HepG2 (cell line): ENCODE results near the gene RPUSD4. TPM values are rescaled to one million over a fixed set of nuclear protein-coding genes. Genes with fewer than 3 reads are reported as not detected.

Experiments used
- ATAC-seq: fragments of 200-7000 bp; cut with Tn5 transposase; 3 replicates; pipeline ENCODE4 v1.9.1; 2020; ENCODE audit warnings: mild to moderate bottlenecking, moderate library complexity
- BruUV-seq: library from RNA; stranded (reverse); fragments of 400-500 nt; replicated peaks from 2 replicates; lab custom pipeline; 2021; lab: Mats Ljungman, UMichigan
- CTCF ChIA-PET: fragments of 300-600 bp; formaldehyde crosslinking; extraction: SDS; loops from one replicate; lab custom pipeline; 2021; ENCODE audit warnings: low total read pairs, inconsistent platforms, low intra/inter-chr PET ratio; lab: Yijun Ruan, JAX
- POLR2A ChIA-PET: fragments of 350-600 bp; sonication (Branson Sonifier 250); formaldehyde crosslinking; loops from one replicate; lab custom pipeline; 2020; ENCODE audit warnings: antibody characterized with exemption, inconsistent platforms; lab: Yijun Ruan, JAX
- DNase-seq: peaks from one replicate; pipeline ENCODE4 v3.0.0-alpha.2; 2015; ENCODE audit warnings: low spot score
- FAIRE-seq: peaks from 3 replicates; lab custom pipeline; 2011; peaks lifted over from hg19 to GRCh38; lab: Jason Lieb, UNC
- H2AFZ ChIP-seq: one replicate; pipeline ENCODE4 v1.6.1; 2011; ENCODE audit warnings: low read length, inconsistent platforms
- H3K27ac ChIP-seq: fragments of 300-600 bp; 3 replicates; pipeline ENCODE4 v1.8.0; 2011; ENCODE audit warnings: mixed run types, mild to moderate bottlenecking, mixed read lengths, low read length, inconsistent platforms; ENCODE audit not compliant: insufficient read depth; ENCODE audit errors: extremely low read length
- H3K27me3 ChIP-seq, 2 experiments: fragments of 200-600 bp in 1 of 2; 2 replicates in 1 of 2; 3 replicates in 1 of 2; pipeline versions ENCODE4 v1.6.0 to v1.8.0; 2011; ENCODE audit warnings: low read length in 2 of 2, mild to moderate bottlenecking in 2 of 2, moderate library complexity in 2 of 2, inconsistent platforms in 1 of 2; ENCODE audit not compliant: insufficient read depth in 2 of 2, control insufficient read depth in 1 of 2
- H3K36me3 ChIP-seq, 2 experiments: fragments of 200-600 bp in 1 of 2; replicated peaks in 1 of 2; 2 replicates in 1 of 2; 3 replicates in 1 of 2; pipeline versions ENCODE4 v1.5.1 to v1.8.0; 2011; ENCODE audit warnings: low read length in 2 of 2, inconsistent platforms in 1 of 2; ENCODE audit not compliant: insufficient read depth in 2 of 2, control insufficient read depth in 1 of 2
- H3K4me1 ChIP-seq: 2 replicates; pipeline ENCODE4 v1.5.1; 2012; ENCODE audit warnings: low read length, inconsistent platforms; ENCODE audit not compliant: insufficient read depth
- H3K4me2 ChIP-seq: 2 replicates; pipeline ENCODE4 v1.6.0; 2011; ENCODE audit warnings: low read depth, low read length, inconsistent platforms
- H3K4me3 ChIP-seq, 3 experiments: fragments of 200-600 bp in 1 of 3; sonication (generic), shearing (Covaris generic) in 1 of 3; replicated peaks in 1 of 3; 2 replicates each; pipeline ENCODE4 v1.5.1; 2011 to 2016; ENCODE audit warnings: low read length in 3 of 3, inconsistent platforms in 2 of 3, low read depth in 2 of 3, mild to moderate bottlenecking in 2 of 3, control low read depth in 1 of 3, mixed read lengths in 1 of 3; ENCODE audit not compliant: insufficient read depth in 1 of 3
- H3K79me2 ChIP-seq: one replicate; pipeline ENCODE4 v1.6.1; 2011; ENCODE audit warnings: low read length, inconsistent platforms; ENCODE audit not compliant: insufficient read depth
- H3K9ac ChIP-seq: 2 replicates; pipeline ENCODE4 v1.6.0; 2011; ENCODE audit warnings: mild to moderate bottlenecking, low read depth, low read length, inconsistent platforms; ENCODE audit not compliant: insufficient read depth
- H3K9me3 ChIP-seq: 2 replicates; pipeline ENCODE4 v1.5.1; 2012; ENCODE audit warnings: mild to moderate bottlenecking, low read length
- H4K20me1 ChIP-seq: 2 replicates; pipeline ENCODE4 v1.6.0; 2011; ENCODE audit warnings: inconsistent platforms, mild to moderate bottlenecking, low read length, moderate library complexity; ENCODE audit not compliant: insufficient read depth
- ASH2L ChIP-seq: fragments of 300-600, 200-600 bp; sonication (generic); IDR thresholded peaks from 2 replicates; pipeline ENCODE4 v1.7.0; 2017; ENCODE audit warnings: low read depth, mild to moderate bottlenecking, moderate library complexity, mixed read lengths, low read length; ENCODE audit not compliant: insufficient read length
- FIP1L1 ChIP-seq: fragments of 200-400 bp; formaldehyde crosslinking; IDR thresholded peaks from 2 replicates; pipeline ENCODE4 v1.6.1; 2018; ENCODE audit warnings: low read depth, mild to moderate bottlenecking, low read length, moderate library complexity, borderline replicate concordance; ENCODE audit not compliant: insufficient read depth
- FOXP1 ChIP-seq, 2 experiments: fragments of 450-650 bp in 1 of 2; IDR thresholded peaks; 2 replicates each; pipeline ENCODE4 v1.6.1; 2017 to 2018; ENCODE audit warnings: antibody characterized with exemption in 1 of 2
- PHF20 ChIP-seq: sonication (generic); formaldehyde crosslinking; IDR thresholded peaks from 2 replicates; pipeline ENCODE4 v1.5.0; 2020; ENCODE audit warnings: mild to moderate bottlenecking, missing genetic modification reagents
- RXRB ChIP-seq: IDR thresholded peaks from 2 replicates; pipeline ENCODE4 v1.6.1; 2016; ENCODE audit warnings: borderline replicate concordance, missing genetic modification reagents, missing compliant biosample characterization
- TARDBP ChIP-seq: sonication (generic); formaldehyde crosslinking; IDR thresholded peaks from 2 replicates; pipeline ENCODE4 v1.8.0; 2022; ENCODE audit warnings: mild to moderate bottlenecking, missing genetic modification reagents
- XBP1 ChIP-seq: sonication (generic); formaldehyde crosslinking; IDR thresholded peaks from 2 replicates; pipeline ENCODE4 v1.5.0; 2020; ENCODE audit warnings: missing genetic modification reagents
- ZFP36L1 ChIP-seq: sonication (generic); formaldehyde crosslinking; IDR thresholded peaks from 2 replicates; pipeline ENCODE4 v1.8.0; 2022; ENCODE audit warnings: mild to moderate bottlenecking, missing genetic modification reagents, moderate library complexity
- ZKSCAN5 ChIP-seq: sonication (generic); formaldehyde crosslinking; IDR thresholded peaks from 2 replicates; pipeline ENCODE4 v1.5.1; 2020; ENCODE audit warnings: mild to moderate bottlenecking, missing genetic modification reagents
- ZNF17 ChIP-seq: sonication (generic); formaldehyde crosslinking; IDR thresholded peaks from 2 replicates; pipeline ENCODE4 v1.5.0; 2020; ENCODE audit warnings: mild to moderate bottlenecking, missing genetic modification reagents
- ZNF441 ChIP-seq: sonication (generic); formaldehyde crosslinking; IDR thresholded peaks from 2 replicates; pipeline ENCODE4 v1.7.0; 2021; ENCODE audit warnings: missing genetic modification reagents, borderline replicate concordance
- ZNF562 ChIP-seq: sonication (generic); formaldehyde crosslinking; IDR thresholded peaks from 2 replicates; pipeline ENCODE4 v1.8.0; 2022; ENCODE audit warnings: missing genetic modification reagents, borderline replicate concordance
- ZNF598 ChIP-seq: sonication (generic); formaldehyde crosslinking; IDR thresholded peaks from 2 replicates; pipeline ENCODE4 v1.5.1; 2020; ENCODE audit warnings: mild to moderate bottlenecking, missing genetic modification reagents, borderline replicate concordance
- ZNF629 ChIP-seq: sonication (generic); formaldehyde crosslinking; conservative IDR thresholded peaks from 2 replicates; pipeline ENCODE4 v1.5.0; 2020; ENCODE audit warnings: missing genetic modification reagents
- WGBS: methylation state at CpG from one replicate; pipeline ENCODE4 v1.1.6; 2017; ENCODE audit warnings: low lambda C conversion rate; 5-methylcytosine and 5-hydroxymethylcytosine counted together
- in situ Hi-C: cut with HindIII; loops from 2 replicates; pipeline ENCODE4 v1.10.0; 2017; ENCODE audit warnings: low pct_unique_long_range_greater_than_20kb; ENCODE audit not compliant: extremely low pct_ligation_motif_present
- intact Hi-C: fragments of 100-400 bp; cut with micrococcal nuclease; formaldehyde crosslinking; loops from one replicate; pipeline ENCODE4 v1.10.0; 2022; ENCODE audit not compliant: unreplicated experiment
- polyA plus RNA-seq, 8 experiments: library from polyadenylated mRNA; depleted of rRNA in 3 of 8; stranded (reverse) in 7 of 8; unstranded in 1 of 8; fragments of >200 nt; fragmentation: Illumina TruSeq in 4 of 8; extraction: Trizol in 4 of 8; gene quantifications; 2 replicates each; pipeline versions ENCODE4 v1.2.1 to v1.2.3, GENCODE V29; 2011 to 2016; ENCODE audit warnings: low read depth in 4 of 8, missing spikeins in 1 of 8, mixed read lengths in 1 of 8; ENCODE audit not compliant: insufficient read depth in 1 of 8
- total RNA-seq, 5 experiments: library from RNA; depleted of rRNA; stranded (reverse); fragments of >200 nt; fragmentation: Illumina TruSeq; extraction: Trizol; gene quantifications; 2 replicates each; pipeline ENCODE4 v1.2.3, GENCODE V29; 2016; ENCODE audit warnings: low read depth in 1 of 5
- TF ChIP-seq, protein P1 (sequence below): sonication (generic); formaldehyde crosslinking; IDR thresholded peaks from 2 replicates; pipeline ENCODE4 v1.9.0; 2021; ENCODE audit warnings: missing genetic modification reagents, borderline replicate concordance
- TF ChIP-seq, protein P2 (sequence below): sonication (generic); formaldehyde crosslinking; conservative IDR thresholded peaks from 2 replicates; pipeline ENCODE4 v1.8.0; 2022; ENCODE audit warnings: missing genetic modification reagents
- TF ChIP-seq, protein P3 (sequence below): sonication (generic); formaldehyde crosslinking; IDR thresholded peaks from 2 replicates; pipeline ENCODE4 v1.8.1; 2022; ENCODE audit warnings: low read depth, mild to moderate bottlenecking, missing genetic modification reagents

The RPUSD4 gene
- total and polyA plus RNA-seq, 2 of the 13 experiments (the other 11 are each of a cell fraction or from before 2014, with no cell fraction given), result 45.0 to 52.9 TPM

DNA sequence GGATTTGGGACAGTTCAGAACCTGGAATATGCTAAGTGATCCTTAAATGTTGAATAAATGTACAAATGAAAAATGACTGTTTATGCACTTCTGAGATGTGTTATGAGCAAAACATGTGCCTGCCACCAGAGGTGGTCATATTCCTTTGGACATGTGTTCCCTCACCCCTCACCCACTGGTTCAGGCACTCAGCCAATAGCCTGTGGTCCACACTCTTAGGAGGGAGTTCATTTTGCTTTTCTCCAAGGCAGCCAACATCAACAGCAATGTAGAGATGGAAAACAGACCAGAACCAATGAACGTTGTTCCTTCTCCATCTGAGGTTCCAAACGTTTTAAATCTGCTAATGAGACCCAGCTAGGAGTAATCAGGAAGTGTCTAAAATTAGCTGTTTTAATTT lies 44.0 kb downstream of the RPUSD4 start:
- no peaks in the 10 kb centered on the region for H3K79me2 ChIP-seq
- 51% methylated on average over 2 of the region's 2 CpGs for WGBS
- no peaks in the 10 kb centered on the region for H4K20me1 ChIP-seq
- no peak overlapping the region for H3K27ac ChIP-seq
- H3K9ac ChIP-seq, result no peak overlapping the region
- no peak overlapping the region for H3K4me2 ChIP-seq
- ChIA-PET CTCF (no interaction called here), POLR2A (no interaction called here)
- no TSS peak for BruUV-seq
- FAIRE-seq, result no peak
- H3K27me3 ChIP-seq, result peaks cover 0 to 1% of the 10 kb centered on the region in 2 experiments; a peak in 1 of 5 replicates
- no peak overlapping the region for H3K4me3 ChIP-seq
- in situ Hi-C loops (no loop called here), intact Hi-C loops (no loop called here)
- no peak overlapping the region for H2AFZ ChIP-seq
- H3K36me3 ChIP-seq, result no peaks in the 10 kb centered on the region
- no peak for DNase-seq
- ATAC-seq, result no peak
- H3K4me1 ChIP-seq, result peaks cover 61% of the 10 kb centered on the region
- H3K9me3 ChIP-seq, result no peaks in the 10 kb centered on the region
- TF ChIP-seq ZFP36L1 (CRISPR knock-in tag) (no peak), ZKSCAN5 (no peak), FOXP1 (IDR thresholded peaks at IDR 0.05) (no peak), FOXP1 (CRISPR knock-in tag; IDR thresholded peaks at IDR 0.05) (no peak), ZNF598 (CRISPR knock-in tag) (no peak), TARDBP (CRISPR knock-in tag) (no peak), ASH2L (no peak), XBP1 (CRISPR knock-in tag) (no peak), PHF20 (CRISPR knock-in tag) (no peak), ZNF562 (CRISPR knock-in tag) (no peak), ZNF17 (no peak), ZNF441 (CRISPR knock-in tag) (no peak), ZNF629 (CRISPR knock-in tag) (no peak), RXRB (CRISPR knock-in tag) (no peak), FIP1L1 (no peak)
- TF ChIP-seq, protein P1, sequence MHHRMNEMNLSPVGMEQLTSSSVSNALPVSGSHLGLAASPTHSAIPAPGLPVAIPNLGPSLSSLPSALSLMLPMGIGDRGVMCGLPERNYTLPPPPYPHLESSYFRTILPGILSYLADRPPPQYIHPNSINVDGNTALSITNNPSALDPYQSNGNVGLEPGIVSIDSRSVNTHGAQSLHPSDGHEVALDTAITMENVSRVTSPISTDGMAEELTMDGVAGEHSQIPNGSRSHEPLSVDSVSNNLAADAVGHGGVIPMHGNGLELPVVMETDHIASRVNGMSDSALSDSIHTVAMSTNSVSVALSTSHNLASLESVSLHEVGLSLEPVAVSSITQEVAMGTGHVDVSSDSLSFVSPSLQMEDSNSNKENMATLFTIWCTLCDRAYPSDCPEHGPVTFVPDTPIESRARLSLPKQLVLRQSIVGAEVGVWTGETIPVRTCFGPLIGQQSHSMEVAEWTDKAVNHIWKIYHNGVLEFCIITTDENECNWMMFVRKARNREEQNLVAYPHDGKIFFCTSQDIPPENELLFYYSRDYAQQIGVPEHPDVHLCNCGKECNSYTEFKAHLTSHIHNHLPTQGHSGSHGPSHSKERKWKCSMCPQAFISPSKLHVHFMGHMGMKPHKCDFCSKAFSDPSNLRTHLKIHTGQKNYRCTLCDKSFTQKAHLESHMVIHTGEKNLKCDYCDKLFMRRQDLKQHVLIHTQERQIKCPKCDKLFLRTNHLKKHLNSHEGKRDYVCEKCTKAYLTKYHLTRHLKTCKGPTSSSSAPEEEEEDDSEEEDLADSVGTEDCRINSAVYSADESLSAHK (CRISPR knock-in tag), result no peak
- TF ChIP-seq, protein P2, sequence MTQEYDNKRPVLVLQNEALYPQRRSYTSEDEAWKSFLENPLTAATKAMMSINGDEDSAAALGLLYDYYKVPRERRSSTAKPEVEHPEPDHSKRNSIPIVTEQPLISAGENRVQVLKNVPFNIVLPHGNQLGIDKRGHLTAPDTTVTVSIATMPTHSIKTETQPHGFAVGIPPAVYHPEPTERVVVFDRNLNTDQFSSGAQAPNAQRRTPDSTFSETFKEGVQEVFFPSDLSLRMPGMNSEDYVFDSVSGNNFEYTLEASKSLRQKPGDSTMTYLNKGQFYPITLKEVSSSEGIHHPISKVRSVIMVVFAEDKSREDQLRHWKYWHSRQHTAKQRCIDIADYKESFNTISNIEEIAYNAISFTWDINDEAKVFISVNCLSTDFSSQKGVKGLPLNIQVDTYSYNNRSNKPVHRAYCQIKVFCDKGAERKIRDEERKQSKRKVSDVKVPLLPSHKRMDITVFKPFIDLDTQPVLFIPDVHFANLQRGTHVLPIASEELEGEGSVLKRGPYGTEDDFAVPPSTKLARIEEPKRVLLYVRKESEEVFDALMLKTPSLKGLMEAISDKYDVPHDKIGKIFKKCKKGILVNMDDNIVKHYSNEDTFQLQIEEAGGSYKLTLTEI (CRISPR knock-in tag), result no peak
- TF ChIP-seq, protein P3, sequence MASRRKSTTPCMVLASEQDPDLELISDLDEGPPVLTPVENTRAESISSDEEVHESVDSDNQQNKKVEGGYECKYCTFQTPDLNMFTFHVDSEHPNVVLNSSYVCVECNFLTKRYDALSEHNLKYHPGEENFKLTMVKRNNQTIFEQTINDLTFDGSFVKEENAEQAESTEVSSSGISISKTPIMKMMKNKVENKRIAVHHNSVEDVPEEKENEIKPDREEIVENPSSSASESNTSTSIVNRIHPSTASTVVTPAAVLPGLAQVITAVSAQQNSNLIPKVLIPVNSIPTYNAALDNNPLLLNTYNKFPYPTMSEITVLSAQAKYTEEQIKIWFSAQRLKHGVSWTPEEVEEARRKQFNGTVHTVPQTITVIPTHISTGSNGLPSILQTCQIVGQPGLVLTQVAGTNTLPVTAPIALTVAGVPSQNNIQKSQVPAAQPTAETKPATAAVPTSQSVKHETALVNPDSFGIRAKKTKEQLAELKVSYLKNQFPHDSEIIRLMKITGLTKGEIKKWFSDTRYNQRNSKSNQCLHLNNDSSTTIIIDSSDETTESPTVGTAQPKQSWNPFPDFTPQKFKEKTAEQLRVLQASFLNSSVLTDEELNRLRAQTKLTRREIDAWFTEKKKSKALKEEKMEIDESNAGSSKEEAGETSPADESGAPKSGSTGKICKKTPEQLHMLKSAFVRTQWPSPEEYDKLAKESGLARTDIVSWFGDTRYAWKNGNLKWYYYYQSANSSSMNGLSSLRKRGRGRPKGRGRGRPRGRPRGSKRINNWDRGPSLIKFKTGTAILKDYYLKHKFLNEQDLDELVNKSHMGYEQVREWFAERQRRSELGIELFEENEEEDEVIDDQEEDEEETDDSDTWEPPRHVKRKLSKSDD (CRISPR knock-in tag), result no peak
